Mesendoderm (in vitro differentiated cells): ENCODE measurements around the gene OTUD5.
A peak's percentile ranks its signal among the peaks of the same experiment; 100 is the strongest.

Source experiments
- DNase-seq: peaks from one replicate; pipeline ENCODE4 v3.0.0; 2013
- H2AK5ac ChIP-seq: 2 replicates; pipeline ENCODE4 v1.6.1; 2013; ENCODE audit warnings: low read length, inconsistent platforms
- H2BK120ac ChIP-seq: 2 replicates; pipeline ENCODE4 v1.6.1; 2013; ENCODE audit warnings: low read depth, mild to moderate bottlenecking, low read length, moderate library complexity, mixed read lengths
- H2BK15ac ChIP-seq: replicated peaks from 2 replicates; pipeline ENCODE4 v1.6.1; 2013; ENCODE audit warnings: low read depth, mild to moderate bottlenecking, moderate library complexity
- H2BK5ac ChIP-seq: 2 replicates; pipeline ENCODE4 v1.6.1; 2013; ENCODE audit warnings: low read length, inconsistent platforms
- H3K18ac ChIP-seq: 2 replicates; pipeline ENCODE4 v1.6.1; 2013; ENCODE audit warnings: mild to moderate bottlenecking, low read length, mixed read lengths
- H3K23ac ChIP-seq: one replicate; pipeline ENCODE4 v1.6.1; 2013; ENCODE audit warnings: low read length
- H3K27ac ChIP-seq: 2 replicates; pipeline ENCODE4 v1.5.1; 2013; ENCODE audit warnings: low read depth, mild to moderate bottlenecking, inconsistent platforms, low read length, moderate library complexity
- H3K27me3 ChIP-seq: 2 replicates; pipeline ENCODE4 v1.6.1; 2013; ENCODE audit warnings: low read length, control low read depth, mild to moderate bottlenecking, inconsistent platforms; ENCODE audit not compliant: insufficient read depth, poor library complexity
- H3K36me3 ChIP-seq: 2 replicates; pipeline ENCODE4 v1.6.1; 2013; ENCODE audit warnings: low read length, inconsistent platforms; ENCODE audit not compliant: control insufficient read depth, insufficient read depth
- H3K4ac ChIP-seq: one replicate; pipeline ENCODE4 v1.6.1; 2013; ENCODE audit warnings: low read depth, mild to moderate bottlenecking, low read length, moderate library complexity
- H3K4me1 ChIP-seq: 2 replicates; pipeline ENCODE4 v1.6.1; 2013; ENCODE audit warnings: low read depth, low read length, inconsistent platforms; ENCODE audit not compliant: control insufficient read depth
- H3K4me2 ChIP-seq: 2 replicates; pipeline ENCODE4 v1.6.1; 2013; ENCODE audit warnings: low read length
- H3K4me3 ChIP-seq: 2 replicates; pipeline ENCODE4 v1.5.1; 2013; ENCODE audit warnings: mild to moderate bottlenecking, low read length
- H3K56ac ChIP-seq: one replicate; pipeline ENCODE4 v1.6.1; 2013; ENCODE audit warnings: low read length
- H3K79me1 ChIP-seq: 2 replicates; pipeline ENCODE4 v1.6.1; 2013; ENCODE audit warnings: low read length, inconsistent platforms
- H3K79me2 ChIP-seq: 2 replicates; pipeline ENCODE4 v1.6.1; 2013; ENCODE audit warnings: mild to moderate bottlenecking, low read length; ENCODE audit not compliant: control insufficient read depth, insufficient read depth
- H3K9ac ChIP-seq: 2 replicates; pipeline ENCODE4 v1.6.1; 2013; ENCODE audit warnings: low read length, inconsistent platforms
- H4K5ac ChIP-seq: one replicate; pipeline ENCODE4 v1.6.1; 2013; ENCODE audit warnings: low read length
- H4K8ac ChIP-seq: one replicate; pipeline ENCODE4 v1.6.1; 2013; ENCODE audit warnings: low read depth, mild to moderate bottlenecking, control low read depth, low read length, moderate library complexity
- WGBS: extraction: QIAGEN DNeasy Blood & Tissue Kit; methylation state at CpG from one replicate; pipeline ENCODE4 v1.1.7; 2013; ENCODE audit warnings: low lambda C conversion rate, missing lambda C conversion rate; ENCODE audit not compliant: insufficient coverage; ENCODE audit errors: extremely low coverage; 5-methylcytosine and 5-hydroxymethylcytosine counted together

OTUD5 gene

DNA sequence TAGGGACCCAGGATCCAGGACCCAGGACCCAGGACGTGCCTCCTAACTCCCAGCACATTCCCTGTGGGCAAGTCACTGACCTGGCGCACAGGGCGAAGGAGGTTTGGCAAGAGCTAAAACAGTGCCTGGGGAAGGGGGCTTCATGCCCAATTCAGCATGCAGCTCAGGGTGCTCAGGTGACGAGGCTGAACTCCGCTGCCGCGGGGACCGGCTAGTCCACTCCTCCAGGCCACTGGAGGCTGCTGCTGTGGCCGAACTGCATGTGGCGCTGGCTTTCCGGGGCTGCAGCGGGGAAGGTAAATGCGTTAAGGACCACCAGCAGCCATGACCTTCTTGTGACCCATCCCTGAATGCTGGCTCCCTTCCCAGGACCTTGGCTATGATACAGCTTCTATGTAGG lies 33.6 kb downstream of the OTUD5 start:
- Histone ChIP-seq H3K36me3 (peaks cover 2% of the 10 kb centered on the region), H2BK120ac (no peak overlapping the region), H3K9ac (no peak overlapping the region), H3K4me2 (no peak overlapping the region), H3K23ac (no peak overlapping the region), H3K56ac (no peak overlapping the region), H3K79me1 (no peaks in the 10 kb centered on the region), H4K8ac (no peak overlapping the region), H3K27me3 (no peaks in the 10 kb centered on the region), H3K4ac (no peak overlapping the region), H2BK15ac (no peak overlapping the region), H3K18ac (no peak overlapping the region), H3K4me3 (no peak overlapping the region), H4K5ac (no peak overlapping the region), H2AK5ac (no peak overlapping the region), H3K27ac (no peak overlapping the region), H2BK5ac (no peak overlapping the region), H3K4me1 (peaks cover 9% of the 10 kb centered on the region), H3K79me2 (no peaks in the 10 kb centered on the region)
- no peak for DNase-seq
- no CpG with 5 or more reads among the region's 13 CpGs for WGBS

DNA sequence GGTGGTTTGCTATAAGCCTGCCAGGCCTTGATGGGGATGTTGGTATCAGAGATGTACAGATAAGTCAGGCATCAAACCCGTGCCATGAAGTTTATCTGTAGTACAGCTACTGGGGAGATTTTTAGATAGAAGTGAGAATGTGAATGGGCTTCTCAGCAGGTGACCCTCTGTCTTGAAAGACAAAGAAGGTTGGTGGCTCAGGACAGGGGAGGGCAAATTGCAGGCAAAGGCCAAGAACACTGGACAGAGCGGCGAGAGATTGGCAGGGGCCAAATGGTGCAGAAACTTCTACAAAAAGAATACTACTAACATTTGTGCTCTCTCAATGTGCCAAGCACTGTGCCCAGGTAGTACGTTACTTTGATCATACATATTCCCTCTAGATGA lies 36.7 kb downstream of the OTUD5 start:
- Histone ChIP-seq H3K27me3 (no peaks in the 10 kb centered on the region), H3K56ac (no peak overlapping the region), H3K9ac (no peak overlapping the region), H3K27ac (no peak overlapping the region), H3K79me1 (no peaks in the 10 kb centered on the region), H3K4me3 (no peak overlapping the region), H2BK15ac (no peak overlapping the region), H3K36me3 (peaks cover 2% of the 10 kb centered on the region), H2AK5ac (no peak overlapping the region), H3K23ac (no peak overlapping the region), H2BK120ac (no peak overlapping the region), H3K18ac (no peak overlapping the region), H3K4me2 (no peak overlapping the region), H4K8ac (no peak overlapping the region), H3K4ac (no peak overlapping the region), H2BK5ac (no peak overlapping the region), H3K79me2 (peaks cover 15% of the 10 kb centered on the region), H3K4me1 (peaks cover 9% of the 10 kb centered on the region), H4K5ac (no peak overlapping the region)
- no CpG with 5 or more reads among the region's 4 CpGs for WGBS
- peak; percentile 52 for DNase-seq

DNA sequence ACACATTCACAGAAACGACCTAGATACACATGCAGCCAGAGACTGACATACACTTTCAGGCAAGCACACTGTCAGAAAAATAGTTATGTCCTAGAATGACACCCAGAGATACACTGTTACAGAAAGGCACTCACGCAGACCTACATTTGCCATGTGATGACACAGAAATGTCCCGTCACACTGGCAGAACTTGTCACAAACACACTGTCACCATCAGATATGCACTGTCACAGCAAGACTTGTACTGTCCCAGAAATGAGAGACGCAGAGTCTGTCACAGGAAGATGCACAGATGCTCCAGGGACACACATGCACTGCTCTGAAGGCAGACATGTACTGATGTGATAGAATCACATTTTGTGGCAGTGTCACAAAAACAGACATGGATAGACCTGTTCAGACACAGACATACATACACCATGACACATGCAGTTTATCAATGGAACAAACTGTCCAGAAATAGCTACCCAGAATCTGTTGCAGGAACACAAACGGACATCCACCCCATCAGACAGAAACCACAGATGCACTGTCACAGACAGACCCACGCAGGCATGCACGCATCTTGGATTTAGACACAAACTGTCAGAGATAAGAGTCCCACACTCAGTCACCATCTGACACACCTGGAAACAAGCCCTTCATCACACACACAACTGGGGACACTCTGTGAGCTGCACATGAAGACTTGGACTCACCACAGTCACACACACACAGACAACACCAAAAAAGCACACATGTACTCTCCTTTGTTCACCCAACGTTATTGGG lies 37.3 kb downstream of the OTUD5 start:
- peak overlapping the region; percentile 87 for H3K27ac ChIP-seq
- no peak for DNase-seq
- peaks cover 2% of the 10 kb centered on the region for H3K36me3 ChIP-seq

DNA sequence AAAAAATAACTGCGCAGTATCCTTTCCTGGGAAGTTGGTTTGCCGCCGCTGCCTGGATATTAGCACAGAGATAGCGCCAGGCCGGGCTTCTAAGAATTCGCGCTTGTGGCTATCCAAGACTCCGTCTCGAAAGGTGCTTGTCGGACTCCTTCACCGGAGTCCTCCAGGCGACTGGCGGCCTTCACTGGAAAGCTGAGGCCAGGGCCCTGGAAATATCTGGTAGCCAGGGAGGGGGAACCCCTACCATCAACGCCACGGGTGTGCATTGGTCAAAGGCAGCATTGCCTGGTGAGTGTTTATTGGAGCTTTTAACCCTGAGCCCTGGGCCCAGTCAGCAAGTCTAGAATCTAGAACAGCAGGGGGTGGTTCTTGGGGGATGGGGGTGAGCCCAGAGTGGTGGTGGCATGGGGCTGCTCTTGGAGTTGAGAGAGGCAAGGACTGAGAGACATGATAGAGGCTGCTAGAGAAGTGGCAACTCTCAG lies 38.0 kb downstream of the OTUD5 start:
- H3K4ac ChIP-seq, result peak overlapping the region; percentile 68
- peak overlapping the region; percentile 82 for H3K56ac ChIP-seq
- no peak overlapping the region for H2BK120ac ChIP-seq
- no peak overlapping the region for H4K8ac ChIP-seq
- peak overlapping the region; percentile 44 for H3K18ac ChIP-seq
- peak overlapping the region; percentile 74 for H3K9ac ChIP-seq
- H2AK5ac ChIP-seq, result no peak overlapping the region
- no CpG with 5 or more reads among the region's 15 CpGs for WGBS
- H3K79me1 ChIP-seq, result no peaks in the 10 kb centered on the region
- H3K4me2 ChIP-seq, result peak overlapping the region; percentile 38
- H3K27ac ChIP-seq, result peak overlapping the region; percentile 87
- H3K79me2 ChIP-seq, result peaks cover 15% of the 10 kb centered on the region
- no peak overlapping the region for H4K5ac ChIP-seq
- H3K4me3 ChIP-seq, result peak overlapping the region; percentile 16
- no peaks in the 10 kb centered on the region for H3K27me3 ChIP-seq
- no peak overlapping the region for H3K23ac ChIP-seq
- peaks cover 9% of the 10 kb centered on the region for H3K4me1 ChIP-seq
- H3K36me3 ChIP-seq, result peaks cover 2% of the 10 kb centered on the region
- H2BK15ac ChIP-seq, result no peak overlapping the region
- DNase-seq, result peak; percentile 63
- H2BK5ac ChIP-seq, result no peak overlapping the region

More for the DNA sequence above, 37.3 kb downstream of the OTUD5 start:
- Histone ChIP-seq H3K79me1 (no peaks in the 10 kb centered on the region), H2BK15ac (no peak overlapping the region), H3K9ac (peak overlapping the region; percentile 74), H3K23ac (peak overlapping the region; percentile 48), H3K4me3 (no peak overlapping the region), H2BK120ac (no peak overlapping the region), H3K4me1 (peaks cover 9% of the 10 kb centered on the region), H4K5ac (no peak overlapping the region), H4K8ac (no peak overlapping the region), H3K79me2 (peaks cover 15% of the 10 kb centered on the region), H3K18ac (no peak overlapping the region), H2AK5ac (peak overlapping the region; percentile 48), H2BK5ac (peak overlapping the region; percentile 29), H3K4ac (peak overlapping the region; percentile 68), H3K56ac (peak overlapping the region; percentile 82), H3K4me2 (no peak overlapping the region), H3K27me3 (no peaks in the 10 kb centered on the region)
- no CpG with 5 or more reads among the region's 8 CpGs for WGBS

DNA sequence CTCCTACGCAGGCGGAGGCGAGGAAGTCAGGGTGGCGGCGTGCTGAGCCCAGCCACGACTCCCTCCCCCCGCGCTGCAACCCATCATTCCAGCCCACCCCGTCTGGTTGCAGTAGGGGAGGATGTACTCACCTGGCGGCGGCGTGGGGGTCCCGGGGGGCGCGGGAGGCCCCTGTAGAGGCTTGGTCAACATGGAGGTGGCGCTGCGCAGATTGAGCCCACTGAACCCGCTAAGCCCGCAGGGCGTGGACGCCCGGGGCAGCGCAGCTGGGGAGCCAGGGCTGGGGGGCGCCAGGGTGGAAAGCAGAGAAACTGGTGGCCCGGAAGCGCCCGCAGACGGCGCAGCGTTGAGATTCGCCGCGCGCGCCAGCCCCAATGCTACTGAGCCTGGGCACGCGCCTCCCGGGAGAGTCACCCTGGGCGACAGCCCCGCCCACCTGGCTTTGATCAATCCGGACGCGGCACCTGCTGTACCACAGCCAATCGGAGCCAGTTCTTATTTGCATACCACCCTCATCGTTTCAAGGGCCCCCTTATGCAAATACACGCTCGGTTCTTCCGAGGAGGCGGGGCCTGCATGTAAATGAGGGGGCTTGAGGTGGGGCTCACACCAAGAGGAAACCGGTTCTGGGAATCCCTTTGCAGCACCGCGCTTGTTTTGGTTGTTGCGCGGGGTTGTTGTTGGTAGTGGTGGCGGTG lies 38.6 kb downstream of the OTUD5 start, which contains the start of gene PIM2:
TSS of gene PIM2 (minus strand) at position 382 of the 698 bp plus-strand sequence. CDS start at position 192, 190 bp downstream.
- peak within 1 kb of the TSS; percentile 88 for H3K56ac ChIP-seq
- peak within 1 kb of the TSS; percentile 64 for H3K4me2 ChIP-seq
- H3K4me3 ChIP-seq, result peak within 1 kb of the TSS; percentile 74
- H2BK15ac ChIP-seq, result no peak within 1 kb of the TSS
- H3K4me1 ChIP-seq, result peaks cover 9% of the 10 kb centered on the region
- peak within 1 kb of the TSS; percentile 45 for H2BK5ac ChIP-seq
- peak within 1 kb of the TSS; percentile 61 for H3K18ac ChIP-seq
- no peak within 1 kb of the TSS for H4K8ac ChIP-seq
- no peaks in the 10 kb centered on the region for H3K36me3 ChIP-seq
- peak within 1 kb of the TSS; percentile 87 for H3K27ac ChIP-seq
- WGBS, result no CpG with 5 or more reads among the region's 55 CpGs
- H3K9ac ChIP-seq, result peak within 1 kb of the TSS; percentile 83
- no peak within 1 kb of the TSS for H4K5ac ChIP-seq
- H2BK120ac ChIP-seq, result no peak within 1 kb of the TSS
- H2AK5ac ChIP-seq, result no peak within 1 kb of the TSS
- peak; percentile 99 for DNase-seq
- no peaks in the 10 kb centered on the region for H3K79me1 ChIP-seq
- no peaks in the 10 kb centered on the region for H3K27me3 ChIP-seq
- peaks cover 15% of the 10 kb centered on the region for H3K79me2 ChIP-seq
- peak within 1 kb of the TSS; percentile 68 for H3K4ac ChIP-seq
- H3K23ac ChIP-seq, result no peak within 1 kb of the TSS
